COLO829 (cell line): Measurements from ENCODE around the gene VAV1.
A peak's percentile ranks its signal among the peaks of the same experiment; 100 is the strongest.
"Not testable (repeated sequence)": the region's sequence is repeated elsewhere in the genome, so short reads cannot be mapped to it uniquely, and the experiment has no call there.

ENCODE experiments used
- DNase-seq: peaks from one replicate; pipeline ENCODE4 v3.0.0; 2012; ENCODE audit warnings: low spot score

Gene VAV1

GRCh38 chr19:6761053-6761676 lies 11.3 kb upstream of the VAV1 start:
- DNase-seq: no peak

DNA sequence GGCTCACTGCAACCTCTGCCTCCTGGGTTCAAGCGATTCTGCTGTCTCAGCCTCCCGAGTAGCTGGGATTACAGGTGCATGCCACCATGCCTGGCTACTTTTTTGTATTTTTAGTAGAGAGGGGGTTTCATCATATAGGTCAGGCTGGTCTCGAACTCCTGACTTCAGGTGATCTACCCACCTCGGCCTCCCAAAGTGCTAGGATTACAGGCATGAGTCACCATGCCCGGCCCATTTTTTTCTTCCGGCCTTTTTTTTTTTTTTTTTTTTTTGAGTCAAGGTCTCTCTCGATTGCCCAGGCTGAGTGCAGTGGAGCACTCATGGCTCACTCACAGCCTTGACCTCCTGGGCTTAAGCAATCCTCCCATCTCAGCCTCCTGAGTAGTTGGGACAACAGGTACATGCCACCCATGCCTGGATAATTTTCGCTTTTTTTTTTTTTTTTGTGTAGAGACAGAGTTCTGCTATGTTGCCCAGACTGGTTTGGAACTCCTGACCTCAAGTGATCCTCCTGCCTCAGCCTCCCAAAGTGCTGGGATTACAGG lies 10.2 kb upstream of the VAV1 start:
- not testable (repeated sequence) for DNase-seq

- DNase-seq: no peak
These were observed 6.7 kb upstream of the VAV1 start for GRCh38 chr19:6765738-6766356.

- no peak for DNase-seq
These were observed 6.0 kb upstream of the VAV1 start for GRCh38 chr19:6766357-6767080.

GRCh38 chr19:6767081-6767356 lies 5.5 kb upstream of the VAV1 start:
- no peak for DNase-seq

DNA sequence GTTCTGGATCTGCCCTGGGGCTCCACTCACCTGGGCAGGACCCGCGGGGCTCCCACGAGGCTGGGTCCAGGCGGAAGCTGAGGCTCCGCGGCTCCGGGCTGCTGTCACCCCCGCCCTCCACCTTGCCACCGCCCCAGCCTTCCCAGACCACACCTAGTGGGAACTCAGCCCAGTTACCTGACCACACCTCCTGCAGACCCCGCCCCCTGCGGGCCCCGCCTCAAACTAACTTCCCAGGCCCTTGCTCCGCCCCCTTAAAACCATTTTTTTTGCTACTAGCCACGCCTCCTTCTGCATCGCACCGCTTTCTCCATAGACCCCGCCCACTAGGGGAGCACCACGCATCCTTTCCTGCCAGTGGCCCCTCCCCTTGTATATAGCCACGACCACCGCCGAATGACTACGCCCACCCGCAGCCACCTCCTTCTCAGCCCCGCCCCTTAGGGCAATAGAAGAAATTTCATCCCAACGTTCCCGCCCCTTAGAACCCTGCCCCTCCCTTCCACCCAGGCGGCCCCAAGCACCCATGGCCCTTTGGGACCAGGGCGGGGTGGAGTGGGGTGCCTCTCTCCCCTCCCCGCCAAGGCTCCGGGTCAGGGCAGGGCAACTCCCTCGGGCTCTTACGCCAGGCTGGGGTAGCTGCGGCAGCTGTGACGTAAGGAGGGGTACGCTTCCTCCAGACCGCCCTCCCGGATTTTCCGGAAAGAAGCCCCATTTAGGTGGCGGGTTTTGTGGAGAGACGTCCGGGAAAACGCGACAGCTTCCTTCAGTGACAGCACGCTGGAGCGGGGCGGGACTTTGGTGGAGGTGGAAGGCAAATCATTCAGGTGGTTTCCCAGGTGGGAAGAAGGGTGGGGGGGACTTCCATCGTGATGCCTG lies 4.9 kb upstream of the VAV1 start, which contains the start of gene SH2D3A:
Gene SH2D3A, minus strand, starts transcription at position 79 of the 879 bp plus-strand sequence. CDS start 3,687 bp downstream, outside the sequence.
- DNase-seq: peak; percentile 81

GRCh38 chr19:6768236-6768785 lies 4.2 kb upstream of the VAV1 start:
- no peak for DNase-seq

GRCh38 chr19:6769006-6769619 lies 3.4 kb upstream of the VAV1 start:
- DNase-seq: no peak

GRCh38 chr19:6771648-6772027 lies 870 bp upstream of the VAV1 start:
- not testable (repeated sequence) for DNase-seq

GRCh38 chr19:6772866-6773322 lies 386 bp downstream of the VAV1 start:
- no peak for DNase-seq

DNA sequence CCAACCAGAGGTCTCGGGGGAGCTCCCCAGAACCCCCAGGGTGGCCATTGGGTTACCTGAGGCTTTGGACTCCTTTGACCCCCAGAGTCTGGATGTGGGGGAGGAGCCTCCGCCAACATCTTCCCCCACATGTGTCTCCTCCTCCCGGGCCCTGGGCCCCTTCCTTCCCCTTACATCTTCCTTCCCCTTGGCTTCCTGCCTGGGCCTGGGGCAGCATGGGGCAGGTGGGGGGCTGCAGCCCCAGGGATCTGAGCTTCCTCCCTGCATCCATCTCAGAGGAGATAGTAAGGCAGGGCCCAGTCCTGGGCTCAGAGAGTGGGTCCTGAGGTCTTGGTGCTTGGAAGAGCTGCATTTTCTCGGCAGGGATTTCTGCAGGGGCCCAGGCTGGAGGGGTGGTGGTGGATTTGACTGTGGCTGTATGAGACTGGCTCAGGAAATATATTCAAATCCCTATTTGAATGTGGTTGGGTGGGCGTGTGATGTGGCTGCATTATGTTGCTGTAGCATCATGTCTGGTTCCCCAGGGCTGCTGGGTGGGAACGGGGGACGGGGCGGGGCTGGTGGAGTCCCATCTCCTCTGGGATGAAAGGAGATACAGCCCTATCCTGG lies 919 bp downstream of the VAV1 start:
- no peak for DNase-seq

DNA sequence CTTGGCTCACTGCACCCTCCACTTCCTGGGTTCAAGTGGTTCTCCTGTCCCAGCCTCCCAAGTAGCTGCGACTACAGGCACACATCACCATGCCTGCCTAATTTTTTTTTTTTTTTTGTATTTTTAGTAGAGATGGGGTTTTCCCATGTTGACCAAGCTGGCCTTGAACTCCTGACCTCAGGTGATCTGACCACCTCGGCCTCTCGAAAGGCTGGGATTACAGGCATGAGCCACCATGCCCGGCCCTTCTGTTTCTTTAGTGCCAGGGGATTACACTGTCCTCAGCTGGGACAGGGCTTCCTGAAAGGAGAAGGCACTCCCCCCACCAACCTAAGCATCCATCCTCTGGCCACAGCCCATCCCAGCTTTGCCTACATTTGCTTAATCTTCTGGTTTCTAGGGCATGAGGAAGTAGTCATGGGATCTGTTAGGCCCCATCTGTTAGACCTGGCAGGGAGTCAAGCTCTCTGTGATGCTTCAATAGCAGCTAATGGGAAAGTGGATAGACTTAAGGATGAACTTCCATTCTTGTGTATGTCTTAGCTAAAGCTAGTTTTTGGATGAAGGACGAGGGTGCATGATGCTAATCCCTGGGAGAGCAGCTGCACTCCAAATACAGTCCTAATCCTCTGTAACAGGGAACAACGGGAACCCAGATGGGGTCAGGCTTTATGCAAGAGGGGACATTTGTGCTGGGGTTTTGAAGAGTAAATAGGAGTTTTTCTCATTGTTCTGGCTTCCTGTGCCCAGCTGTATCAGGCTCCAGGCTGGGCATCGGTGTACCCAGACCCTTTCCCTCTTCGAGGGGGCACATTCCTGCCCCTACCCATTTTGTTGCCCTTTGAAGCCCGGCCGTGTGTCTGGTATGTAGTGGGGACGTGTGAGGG lies 2.6 kb downstream of the VAV1 start:
- no peak for DNase-seq

GRCh38 chr19:6776045-6776444 lies 3.5 kb downstream of the VAV1 start:
- not testable (repeated sequence) for DNase-seq

DNA sequence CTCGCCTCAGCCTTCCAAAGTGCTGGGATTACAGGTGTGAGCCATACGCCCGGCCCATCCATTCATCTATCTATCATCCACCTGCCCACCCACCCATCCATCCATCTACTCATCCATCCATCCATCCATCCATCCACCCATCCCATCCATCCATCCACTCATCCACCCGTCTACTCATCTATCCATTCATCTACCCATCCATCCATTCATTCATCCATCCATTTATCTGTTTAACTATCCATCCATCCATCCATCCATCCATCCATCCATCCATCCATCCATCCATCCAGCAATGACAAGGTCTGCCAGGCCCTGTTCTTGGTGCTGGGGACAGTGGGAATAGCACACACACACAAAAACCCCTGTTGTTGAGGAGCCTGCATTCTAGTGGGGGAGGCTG lies 4.5 kb downstream of the VAV1 start:
- no peak for DNase-seq

DNA sequence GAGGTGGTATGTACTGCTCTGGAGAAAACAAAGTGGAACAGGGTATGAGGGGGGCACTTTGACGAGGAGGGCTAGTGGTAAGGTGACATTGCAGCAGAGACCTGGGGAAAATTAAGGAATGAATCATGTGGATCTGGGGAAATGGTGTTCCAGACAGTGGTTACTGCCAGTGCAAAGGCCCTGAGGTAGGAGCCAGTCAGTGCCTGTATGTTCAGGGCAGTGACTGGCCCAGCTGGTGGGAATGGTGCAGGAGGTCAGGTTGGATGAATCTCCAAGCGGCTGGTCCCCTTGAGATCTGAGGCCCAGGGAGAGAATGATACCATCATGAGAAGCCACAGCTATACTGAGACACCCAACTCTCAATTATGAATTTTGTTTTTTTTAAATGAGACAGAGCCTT lies 4.9 kb downstream of the VAV1 start:
- DNase-seq: no peak

- DNase-seq: no peak
These were observed 5.9 kb downstream of the VAV1 start for GRCh38 chr19:6778386-6778785.

GRCh38 chr19:6779206-6779605 lies 6.7 kb downstream of the VAV1 start:
- no peak for DNase-seq

DNA sequence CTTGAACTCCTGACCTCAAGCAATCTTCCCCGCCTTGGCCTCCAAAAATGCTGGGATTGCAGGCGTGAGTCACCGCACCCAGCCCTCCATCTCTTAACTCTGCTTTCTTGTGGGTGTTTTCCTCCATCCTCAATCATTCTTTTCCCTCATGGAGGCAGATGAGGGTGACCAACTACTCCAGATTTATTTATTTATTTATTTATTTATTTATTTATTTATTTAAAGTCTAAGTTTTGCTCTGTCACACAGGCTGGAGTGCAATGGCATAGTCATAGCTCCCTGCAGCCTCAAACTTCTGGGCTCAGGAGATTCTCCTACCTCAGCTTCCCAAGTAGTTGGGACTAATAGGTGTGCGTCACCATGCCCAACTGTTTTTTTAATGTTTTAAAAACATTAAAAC lies 14.9 kb downstream of the VAV1 start:
- no peak for DNase-seq

DNA sequence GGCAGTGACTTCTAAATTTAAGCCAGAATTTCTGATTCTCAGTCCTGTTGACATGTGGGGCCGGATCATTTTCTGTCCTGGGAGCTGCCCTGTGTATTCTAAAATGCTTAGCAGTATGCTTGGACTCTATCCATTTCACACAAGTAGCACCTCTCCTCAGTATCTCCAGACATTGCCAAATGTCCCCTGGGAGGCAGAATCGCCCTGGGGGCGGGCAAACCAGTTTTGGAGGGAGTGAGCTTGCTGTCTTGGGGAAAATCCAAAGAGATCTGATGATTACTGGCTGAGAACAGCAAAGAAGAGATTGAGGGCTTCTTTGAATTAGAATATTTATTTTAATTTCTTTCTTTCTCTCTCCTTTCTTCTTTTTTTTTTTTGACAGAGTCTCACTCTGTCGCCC lies 16.4 kb downstream of the VAV1 start:
- no peak for DNase-seq
